HG02938 (cell line): Measurements from ENCODE around the gene WAS.
A peak's percentile ranks its signal among the peaks of the same experiment; 100 is the strongest.

ENCODE experiments used
- ATAC-seq: cut with Tn5 transposase; IDR thresholded peaks from one replicate; pipeline ENCODE4 v1.9.1; 2021; ENCODE audit warnings: mild to moderate bottlenecking, moderate library complexity; ENCODE audit not compliant: unreplicated experiment

The WAS gene

DNA sequence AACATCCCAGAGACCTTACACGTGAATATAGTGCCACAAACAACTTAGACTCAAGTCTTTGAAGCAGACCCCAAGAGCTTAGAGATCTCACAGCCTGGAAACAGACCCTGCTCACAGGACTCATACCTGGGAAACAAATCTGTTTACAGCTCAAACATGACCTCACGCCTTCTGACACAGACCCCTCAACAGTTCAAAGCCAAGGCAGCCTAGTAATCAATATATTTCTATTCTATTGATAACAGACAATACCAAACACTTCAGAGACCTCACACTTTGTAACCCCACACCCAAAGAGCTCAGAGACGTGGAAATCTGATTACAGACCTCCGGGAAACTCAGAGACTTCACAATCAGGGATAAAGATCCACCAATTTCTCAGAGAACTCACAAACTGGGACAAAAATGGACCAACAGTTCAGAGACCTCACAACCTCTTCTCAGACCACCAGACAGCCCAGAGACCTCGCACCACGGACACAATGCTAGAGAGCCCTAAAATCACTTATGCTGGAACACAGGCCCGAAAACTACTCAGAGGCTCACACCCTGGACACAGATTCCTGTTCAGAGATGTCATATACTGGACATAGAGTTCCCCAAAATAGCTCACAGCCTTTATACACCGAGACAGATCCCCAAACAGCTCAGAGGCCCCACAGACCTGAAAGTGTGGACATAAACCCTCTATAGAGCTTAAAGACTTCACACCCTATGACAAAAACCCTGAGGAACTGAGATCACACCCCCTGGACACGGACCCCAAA, 27.7 kb downstream of the WAS start:
- no peak for ATAC-seq

GRCh38 chrX:48711929-48712505, 28.4 kb downstream of the WAS start:
- no peak for ATAC-seq

- no peak for ATAC-seq
Measured at GRCh38 chrX:48713847-48714246, 30.2 kb downstream of the WAS start.

DNA sequence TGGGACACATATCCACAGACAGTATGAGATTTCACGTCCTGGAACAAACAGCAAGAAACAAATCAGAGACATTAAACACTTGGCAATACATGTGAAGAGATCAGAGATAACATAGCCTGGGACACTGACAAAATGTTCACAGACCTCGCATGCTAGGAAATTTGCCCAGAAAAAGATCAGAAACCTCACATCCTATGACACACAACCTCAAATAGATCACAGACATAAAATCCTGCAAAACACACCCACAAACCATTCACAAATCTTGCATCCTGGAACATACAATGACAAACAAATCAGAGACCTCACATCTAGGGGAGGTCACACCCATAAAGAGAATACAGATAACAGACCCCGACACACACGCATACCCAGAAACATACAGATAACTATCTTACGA, 31.0 kb downstream of the WAS start:
- no peak for ATAC-seq

- ATAC-seq = no peak
Measured at GRCh38 chrX:48715072-48715471, 31.5 kb downstream of the WAS start.

DNA sequence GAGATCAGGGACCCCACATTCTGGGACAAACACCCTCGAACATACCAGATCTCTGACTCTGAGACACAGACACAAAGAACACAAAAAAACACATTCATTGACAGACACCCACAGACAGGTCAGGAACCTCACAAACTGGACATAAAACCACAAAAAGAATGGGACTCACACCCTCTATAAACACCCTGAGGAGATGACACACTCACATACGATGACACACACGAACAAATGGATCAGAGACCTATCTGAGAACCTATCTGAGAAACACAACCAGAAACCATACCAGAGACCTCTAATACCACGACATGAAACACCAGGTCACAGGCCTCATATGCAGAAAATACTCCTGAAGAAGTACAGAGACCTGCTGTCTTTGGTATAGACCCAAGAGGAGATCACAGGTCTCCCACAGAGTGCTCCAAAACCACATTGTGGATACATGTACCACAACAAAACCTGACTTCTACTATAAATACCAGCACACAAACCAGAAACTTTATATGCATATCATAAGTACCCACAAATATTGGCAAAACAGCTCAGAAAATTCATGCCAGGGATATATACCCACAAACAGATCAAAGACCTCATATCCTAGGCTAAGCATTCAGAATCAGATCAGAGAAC, 32.4 kb downstream of the WAS start:
- no peak for ATAC-seq

DNA sequence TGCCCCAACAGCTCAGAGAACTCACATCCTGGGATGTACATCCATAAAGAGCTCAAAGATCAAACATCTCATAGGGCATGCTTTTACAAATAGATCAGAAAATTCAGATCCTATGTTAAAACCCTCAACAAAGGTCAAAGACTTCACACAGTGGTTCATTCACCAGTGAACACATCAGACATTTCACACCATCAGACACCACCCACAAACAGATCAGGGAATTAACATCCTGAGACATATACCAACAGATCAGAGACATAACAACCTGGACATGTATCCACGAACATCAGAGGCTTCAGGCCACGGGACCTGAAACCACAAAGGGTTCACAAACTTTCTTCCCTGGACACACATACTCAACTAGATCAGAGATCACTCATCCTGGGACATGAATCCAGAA, 36.4 kb downstream of the WAS start:
- ATAC-seq = no peak

DNA sequence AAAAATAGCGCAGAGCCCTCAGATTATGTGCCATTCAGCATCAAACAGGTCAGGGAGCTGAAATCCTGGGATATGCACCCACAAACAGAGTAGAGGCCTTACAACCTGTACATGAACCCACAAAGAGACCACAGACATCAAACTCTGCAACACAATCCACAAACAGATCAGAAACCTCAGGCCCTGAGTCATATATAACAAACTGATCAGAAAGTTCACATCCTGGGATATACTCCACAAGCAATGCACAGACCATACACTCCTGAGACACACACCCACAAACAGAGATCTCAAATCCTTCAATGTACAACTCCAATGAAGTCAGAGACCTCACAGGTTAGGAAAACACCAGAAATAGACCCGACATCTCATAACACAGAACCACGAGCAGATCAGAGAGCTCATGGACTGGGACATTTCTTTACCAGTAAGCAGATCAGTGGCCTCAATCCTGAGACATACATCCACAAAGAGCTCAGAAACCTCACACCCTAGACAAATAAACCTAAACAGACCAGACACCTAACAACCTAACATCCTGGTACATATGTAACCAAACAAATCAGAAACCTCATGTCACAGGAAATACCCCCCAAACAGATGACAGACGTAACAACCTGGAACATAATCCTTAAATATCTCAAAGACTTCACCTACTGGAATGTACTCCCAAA, 37.1 kb downstream of the WAS start:
- no peak for ATAC-seq

DNA sequence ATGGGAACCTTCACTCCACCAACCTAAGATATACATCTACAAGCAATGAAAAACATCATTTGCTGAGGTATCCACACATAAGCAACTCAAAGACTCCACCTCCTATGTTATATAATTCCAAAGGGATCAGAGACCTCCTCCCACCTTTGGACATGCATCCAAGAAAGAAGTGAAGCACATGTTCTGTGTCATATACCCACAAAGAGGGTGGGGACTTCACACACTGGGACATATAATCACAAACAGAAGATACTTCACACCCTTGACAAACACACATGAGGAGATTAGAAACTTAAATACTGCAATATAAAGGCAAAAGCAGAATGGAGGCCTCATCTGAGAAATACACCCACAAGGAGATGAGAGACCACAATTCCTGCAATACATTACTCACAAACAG, 38.3 kb downstream of the WAS start:
- no peak for ATAC-seq

- no peak for ATAC-seq
Measured at GRCh38 chrX:48726596-48726995, 43.0 kb downstream of the WAS start.

DNA sequence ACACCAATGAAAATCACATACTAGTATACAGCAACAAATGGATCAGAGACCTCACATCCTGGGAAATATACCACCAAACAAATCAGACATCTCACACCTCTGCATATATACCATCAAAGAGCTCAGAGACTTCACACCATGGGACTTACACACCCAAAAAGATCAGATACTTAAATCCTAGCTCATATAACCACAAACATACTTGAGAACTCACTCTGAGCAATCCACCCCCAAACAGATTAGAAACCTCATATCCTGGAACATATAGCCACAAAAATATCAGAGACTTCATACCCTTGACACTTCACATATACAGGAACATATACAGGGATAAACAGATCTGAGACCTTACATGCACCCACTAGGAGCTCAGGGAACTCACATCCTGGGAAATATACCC, 45.1 kb downstream of the WAS start:
- no peak for ATAC-seq

DNA sequence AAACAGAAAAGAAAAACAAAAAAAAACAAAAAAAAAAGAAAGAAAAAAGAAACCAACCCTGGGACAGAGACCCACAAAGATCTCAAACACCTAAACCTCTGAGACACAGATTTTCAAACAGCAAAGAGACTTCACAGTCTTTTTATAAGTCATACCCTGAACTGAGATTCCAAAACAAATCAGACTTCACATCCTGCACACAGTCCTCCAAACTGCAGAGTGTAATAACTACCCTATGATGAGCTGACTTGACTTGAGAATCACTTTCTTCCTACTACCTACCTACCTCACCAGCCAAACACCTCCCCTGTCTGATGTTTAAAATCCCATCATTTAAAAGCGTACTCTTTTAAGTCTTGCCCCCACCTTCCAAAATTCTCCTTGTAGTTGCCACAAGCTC, 52.7 kb downstream of the WAS start:
- no peak for ATAC-seq

DNA sequence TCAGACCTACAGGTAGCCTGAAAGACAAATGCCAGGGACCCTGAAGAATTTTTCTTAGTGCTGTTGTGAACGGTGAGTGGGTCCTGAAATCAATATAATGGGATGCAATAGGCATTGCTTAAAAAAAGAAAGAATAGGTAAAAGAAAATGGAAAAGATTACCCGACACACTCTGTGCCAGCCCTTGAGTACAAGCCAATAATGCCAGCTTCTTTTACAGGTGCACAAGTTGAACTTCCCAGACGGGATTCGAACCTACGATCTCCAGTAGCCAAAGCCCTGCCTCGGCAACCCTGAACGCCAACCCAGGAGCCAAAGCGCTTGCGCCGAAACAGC, 53.2 kb downstream of the WAS start:
- ATAC-seq = no peak

DNA sequence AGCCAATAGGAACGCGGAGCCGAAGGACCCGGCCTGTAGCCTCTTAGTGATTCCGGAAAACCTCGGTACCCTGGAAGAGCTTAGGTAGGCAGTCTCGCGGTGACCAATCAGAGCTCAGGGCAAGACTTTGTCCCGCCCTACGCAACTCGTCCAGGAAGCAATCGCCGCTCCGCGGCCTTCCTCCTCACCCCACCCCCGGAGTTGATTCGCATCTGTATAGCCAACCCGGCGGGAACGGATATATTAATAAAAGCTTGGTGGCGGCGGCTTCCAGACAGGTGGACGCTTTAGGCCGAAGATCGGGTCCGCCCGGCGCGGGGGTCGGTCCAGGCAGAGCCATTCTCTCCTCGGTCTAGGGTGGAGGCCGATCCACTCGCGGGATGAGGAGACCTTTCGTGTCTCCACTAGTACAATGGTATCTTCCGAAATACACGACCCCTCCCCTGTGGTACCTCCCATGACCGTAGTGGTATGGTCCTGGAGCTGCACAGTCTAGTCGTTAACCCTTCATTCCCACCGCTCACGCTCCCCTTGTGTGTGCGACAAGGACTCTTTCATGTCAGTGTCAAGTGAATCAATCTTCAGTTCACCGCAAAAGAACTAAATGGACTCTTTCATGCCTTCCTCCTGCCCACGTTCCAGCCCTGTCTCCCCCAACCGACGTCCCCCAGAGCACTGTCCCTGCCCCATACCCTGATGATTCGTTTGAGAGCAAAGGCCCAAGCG, 53.8 kb downstream of the WAS start:
- peak; percentile 96 for ATAC-seq

DNA sequence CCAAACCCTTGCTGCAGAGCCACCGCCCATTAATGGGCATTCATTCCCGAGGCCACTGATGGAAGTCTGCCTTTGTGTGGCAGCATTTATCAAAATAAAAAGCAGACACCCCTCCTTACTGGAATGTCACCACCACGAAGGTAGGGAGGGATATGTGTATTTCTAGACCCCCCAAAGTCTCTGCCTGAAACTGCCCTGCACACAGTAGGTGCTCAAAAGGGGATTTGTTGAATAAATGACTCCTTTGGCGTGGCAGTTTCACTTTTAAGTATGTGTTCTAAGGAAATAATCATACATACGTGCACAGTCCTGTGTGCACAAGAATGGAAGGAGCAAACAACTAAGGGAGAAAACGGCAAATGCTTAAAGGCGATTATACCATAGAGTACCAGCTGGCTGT, 54.3 kb downstream of the WAS start:
- no peak for ATAC-seq
